GM12878 (cell line): ENCODE data around the gene KPNA1. TPM values are rescaled to one million over a fixed set of nuclear protein-coding genes. Genes with fewer than 3 reads are reported as not detected.

Experiments used
- BCL11A ChIP-seq: IDR thresholded peaks from 2 replicates; pipeline ENCODE4 v1.6.1; 2011; ENCODE audit warnings: low read depth, low read length
- CBFB ChIP-seq: IDR thresholded peaks from 2 replicates; pipeline ENCODE4 v1.6.1; 2016; ENCODE audit warnings: antibody characterized with exemption, low read depth
- CREM ChIP-seq: IDR thresholded peaks from 2 replicates; pipeline ENCODE4 v1.6.1; 2014; ENCODE audit warnings: antibody characterized with exemption, low read depth
- CTCF ChIP-seq, 3 experiments: IDR thresholded peaks in 2 of 3; conservative IDR thresholded peaks in 1 of 3; 2 replicates each; pipeline ENCODE4 v1.5.1; 2011; ENCODE audit warnings: low read depth in 3 of 3, low read length in 3 of 3, mild to moderate bottlenecking in 3 of 3, control low read depth in 2 of 3, moderate library complexity in 2 of 3, inconsistent platforms in 1 of 3, mixed read lengths in 1 of 3; ENCODE audit not compliant: control insufficient read depth in 2 of 3, insufficient read depth in 1 of 3; ENCODE audit errors: extremely low read depth in 1 of 3
- E2F4 ChIP-seq: IDR thresholded peaks from 2 replicates; pipeline ENCODE4 v1.6.1; 2012; ENCODE audit warnings: low read depth, low read length, improper control_type of control experiment
- EGR1 ChIP-seq, 2 experiments: IDR thresholded peaks; 1 replicate in 1 of 2; 2 replicates in 1 of 2; pipeline ENCODE4 v1.6.1; 2011 to 2012; ENCODE audit warnings: low read depth in 2 of 2, low read length in 2 of 2, borderline replicate concordance in 1 of 2, mild to moderate bottlenecking in 1 of 2, moderate library complexity in 1 of 2
- FOS ChIP-seq: IDR thresholded peaks from 3 replicates; pipeline ENCODE4 v1.6.1; 2011; ENCODE audit warnings: borderline replicate concordance; ENCODE audit not compliant: insufficient read length; ENCODE audit errors: extremely low read depth
- HDAC2 ChIP-seq: fragments of 200-600 bp; sonication (generic); IDR thresholded peaks from 2 replicates; pipeline ENCODE4 v1.6.1; 2017
- HDGF ChIP-seq: fragments of 450-650 bp; IDR thresholded peaks from 2 replicates; pipeline ENCODE4 v1.6.1; 2016; ENCODE audit warnings: antibody characterized with exemption
- IKZF1 ChIP-seq: fragments of 450-650 bp; conservative IDR thresholded peaks from 2 replicates; pipeline ENCODE4 v1.6.1; 2017; ENCODE audit warnings: antibody characterized with exemption, mild to moderate bottlenecking
- IKZF2 ChIP-seq, 2 experiments: fragments of 450-650 bp; IDR thresholded peaks; 2 replicates each; pipeline ENCODE4 v1.6.1; 2017; ENCODE audit warnings: mild to moderate bottlenecking in 2 of 2, moderate library complexity in 2 of 2
- MTA2 ChIP-seq: fragments of 450-650 bp; IDR thresholded peaks from 2 replicates; pipeline ENCODE4 v1.6.1; 2016; ENCODE audit warnings: low read depth, mild to moderate bottlenecking, moderate library complexity
- MYC ChIP-seq: IDR thresholded peaks from 2 replicates; pipeline ENCODE4 v1.6.1; 2011; ENCODE audit warnings: mild to moderate bottlenecking, low read length, moderate library complexity, inconsistent platforms; ENCODE audit not compliant: insufficient read depth, insufficient replicate concordance, insufficient read length, severe bottlenecking
- POLR2A ChIP-seq: IDR thresholded peaks from 2 replicates; pipeline ENCODE4 v1.6.1; 2011; ENCODE audit warnings: low read depth, mild to moderate bottlenecking, low read length
- POLR2AphosphoS2 ChIP-seq: IDR thresholded peaks from 2 replicates; pipeline ENCODE4 v1.6.1; 2011; ENCODE audit warnings: low read depth, mild to moderate bottlenecking, low read length, improper control_type of control experiment, moderate library complexity
- POLR2AphosphoS5 ChIP-seq: IDR thresholded peaks from 2 replicates; pipeline ENCODE4 v1.6.1; 2011; ENCODE audit warnings: mild to moderate bottlenecking, low read length, inconsistent platforms
- RAD21 ChIP-seq: IDR thresholded peaks from 2 replicates; pipeline ENCODE4 v1.6.1; 2011; ENCODE audit warnings: mild to moderate bottlenecking, low read depth, low read length, moderate library complexity; ENCODE audit not compliant: insufficient read depth
- RB1 ChIP-seq: fragments of 450-650 bp; formaldehyde crosslinking; IDR thresholded peaks from 2 replicates; pipeline ENCODE4 v1.6.1; 2017; ENCODE audit warnings: mild to moderate bottlenecking, borderline replicate concordance
- RCOR1 ChIP-seq: conservative IDR thresholded peaks from 2 replicates; pipeline ENCODE4 v1.6.1; 2012; ENCODE audit warnings: low read depth, low read length, improper control_type of control experiment
- RFX5 ChIP-seq: IDR thresholded peaks from 2 replicates; pipeline ENCODE4 v1.6.1; 2011; ENCODE audit warnings: low read depth, low read length, improper control_type of control experiment
- SIN3A ChIP-seq: IDR thresholded peaks from 2 replicates; pipeline ENCODE4 v1.6.1; 2012; ENCODE audit warnings: low read depth, low read length, improper control_type of control experiment
- SREBF2 ChIP-seq: IDR thresholded peaks from 2 replicates; pipeline ENCODE4 v1.6.1; 2012; ENCODE audit warnings: mild to moderate bottlenecking, low read length
- STAT1 ChIP-seq: fragments of 450-650 bp; conservative IDR thresholded peaks from 2 replicates; pipeline ENCODE4 v1.6.1; 2014; ENCODE audit warnings: antibody characterized with exemption, mild to moderate bottlenecking
- SUZ12 ChIP-seq: fragments of 200-600 bp; sonication (generic); IDR thresholded peaks from one replicate; pipeline ENCODE4 v1.6.1; 2018; ENCODE audit warnings: antibody characterized with exemption, mild to moderate bottlenecking; ENCODE audit not compliant: unreplicated experiment
- ZBTB33 ChIP-seq: fragments of 450-650 bp; IDR thresholded peaks from 2 replicates; pipeline ENCODE4 v1.6.1; 2017; ENCODE audit warnings: mild to moderate bottlenecking
- ZNF24 ChIP-seq: fragments of 450-650 bp; IDR thresholded peaks from 2 replicates; pipeline ENCODE4 v1.6.1; 2017; ENCODE audit warnings: antibody characterized with exemption, mild to moderate bottlenecking
- polyA plus RNA-seq, 11 experiments: library from polyadenylated mRNA; depleted of rRNA in 4 of 11; unstranded in 6 of 11; stranded (reverse) in 5 of 11; fragments of >200 nt; fragmentation: Nextera tagmentation in 4 of 11; fragmentation: Illumina TruSeq in 1 of 11; extraction: Ambion mirVana in 4 of 11; extraction: Trizol in 1 of 11; gene quantifications; 1 replicate in 1 of 11; 2 replicates in 10 of 11; pipeline versions ENCODE4 v1.2.1 to v1.2.3, GENCODE V29; 2011 to 2016; ENCODE audit warnings: inconsistent platforms in 2 of 11, missing spikeins in 2 of 11, low read depth in 1 of 11
- total RNA-seq, 4 experiments: library from RNA; depleted of rRNA in 3 of 4; stranded (reverse); fragments of >200 nt in 3 of 4; fragmentation: Illumina TruSeq in 1 of 4; extraction: Trizol in 1 of 4; gene quantifications; 2 replicates each; pipeline versions ENCODE4 v1.2.1 to v1.2.3, GENCODE V29; 2013 to 2021

The KPNA1 gene
- total and polyA plus RNA-seq, 10 of the 15 experiments (the other 5 are each of a cell fraction or from before 2014, with no cell fraction given) = 8.5 to 52.7 (median 41.0) TPM

GRCh38 chr3:122383771-122384697, 130.7 kb downstream of the KPNA1 start, which contains the start of gene FAM162A (continued):
- no peak for TF ChIP-seq ZBTB33
- TF ChIP-seq EGR1 (IDR thresholded peaks at IDR 0.05; ENCODE audit: borderline replicate concordance in 1 of 2, low read depth in 2 of 2, low read length in 2 of 2) = peak; percentile 51 to 90; a peak in 2 of 3 replicates
- peak; percentile 85; the same call in 1 of the 2 replicates for TF ChIP-seq HDGF
- TF ChIP-seq SUZ12 = no peak
- TF ChIP-seq SREBF2 = no peak
- peak; percentile 55 to 77 (median 61); a peak in 5 of 6 replicates for TF ChIP-seq CTCF (IDR thresholded peaks at IDR 0.05 in 2 of 3, conservative IDR thresholded peaks at IDR 0.05 in 1 of 3; ENCODE audit: control insufficient read depth in 2 of 3, extremely low read depth in 1 of 3, insufficient read depth in 1 of 3, low read depth in 3 of 3, low read length in 3 of 3)
- TF ChIP-seq IKZF1 = peak; percentile 97
- TF ChIP-seq STAT1 = peak; percentile 81; the same call in 1 of the 2 replicates
- peak; percentile 79; the same call in 1 of the 2 replicates for TF ChIP-seq SIN3A
- peak; percentile 94 to 95 for TF ChIP-seq IKZF2 (IDR thresholded peaks at IDR 0.05)
- TF ChIP-seq E2F4 = 0 out of 2 replicates have a peak, but pooled peaks have one; percentile 40
- peak; percentile 38 for TF ChIP-seq RAD21
- peak; percentile 69; the same call in 1 of the 2 replicates for TF ChIP-seq CREM
- TF ChIP-seq POLR2AphosphoS5 = peak; percentile 95
- TF ChIP-seq CBFB = 0 out of 2 replicates have a peak, but pooled peaks have one; percentile 29
- peak; percentile 62; the same call in 1 of the 2 replicates for TF ChIP-seq ZNF24
- TF ChIP-seq MTA2 = peak; percentile 45
- TF ChIP-seq FOS = no peak
- TF ChIP-seq RFX5 = no peak
- 0 out of 2 replicates have a peak, but pooled peaks have one; percentile 38 for TF ChIP-seq RCOR1
- TF ChIP-seq POLR2AphosphoS2 = peak; percentile 93
- TF ChIP-seq RB1 = 0 out of 2 replicates have a peak, but pooled peaks have one; percentile 42
- TF ChIP-seq BCL11A = no peak
- TF ChIP-seq MYC = peak; percentile 60
- TF ChIP-seq HDAC2 = no peak
- peak; percentile 96 for TF ChIP-seq POLR2A
